ENCODE results near the gene GTF2F2. TPM values are rescaled to one million over a fixed set of nuclear protein-coding genes. Genes with fewer than 3 reads are reported as not detected.

Gene GTF2F2
- total and polyA plus RNA-seq, 2 donors (not counting 1 experiment from before 2014, with no cell fraction given) = 5.9 to 19.6 TPM

GRCh38 chr13:45219123-45219891 lies 99.0 kb downstream of the GTF2F2 start:
- Histone ChIP-seq H3K27me3 (replicated peaks in 1 of 4; ENCODE audit: control extremely low read depth in 1 of 4, control insufficient read depth in 3 of 4, insufficient read depth in 4 of 4, low read length in 3 of 4) (no peaks in the 10 kb centered on the region), H3K4me2 (replicated peaks; ENCODE audit: low read depth, low read length, poor library complexity, severe bottlenecking) (no peak overlapping the region), H3K9me3 (ENCODE audit: control extremely low read depth in 1 of 3, control insufficient read depth in 2 of 3, insufficient read depth in 1 of 3, low read length in 2 of 3) (no peaks in the 10 kb centered on the region), H3K4me1 (ENCODE audit: control insufficient read depth in 2 of 2, insufficient read depth in 2 of 2, low read length in 2 of 2) (no peaks in the 10 kb centered on the region), H3K36me3 (replicated peaks in 1 of 2; ENCODE audit: control extremely low read depth in 1 of 2, control insufficient read depth in 1 of 2, extremely low read depth in 1 of 2, insufficient read depth in 2 of 2, low read length in 1 of 2) (no peaks in the 10 kb centered on the region), H3K9ac (ENCODE audit: low read length) (no peak overlapping the region), H3K4me3 (ENCODE audit: control extremely low read depth in 1 of 5, extremely low read depth in 1 of 5, insufficient read depth in 1 of 5, low read depth in 2 of 5, low read length in 4 of 5) (no peak overlapping the region), H4K20me1 (ENCODE audit: control insufficient read depth, insufficient read depth, low read length, poor library complexity, severe bottlenecking) (no peaks in the 10 kb centered on the region), H2AFZ (ENCODE audit: insufficient read depth, low read depth, low read length, poor library complexity, severe bottlenecking) (no peak overlapping the region), H3K27ac (ENCODE audit: low read length in 2 of 2) (no peak overlapping the region), H3K79me2 (ENCODE audit: control insufficient read depth, insufficient read depth, low read length) (peaks cover 12% of the 10 kb centered on the region)
- intact Hi-C loops (cut with micrococcal nuclease) = no loop called here
- peaks cover 10% of the 10 kb centered on the region for H3K4me1 Mint-ChIP-seq
- 100% methylated on average over 2 of the region's 5 CpGs for WGBS (ENCODE audit: insufficient coverage)
- no peaks in the 10 kb centered on the region for H3K27me3 Mint-ChIP-seq
- TF ChIP-seq CTCF (IDR thresholded peaks at IDR 0.05) (no peak), EZH2 (IDR thresholded peaks at IDR 0.05; ENCODE audit: borderline replicate concordance, insufficient read depth, low read depth, low read length, poor library complexity, severe bottlenecking) (no peak)
- ATAC-seq (ENCODE audit: low read depth) (no peak), DNase-seq (no peak)
- CTCF ChIA-PET = interaction anchor here (0.7 kb wide), 1 partner anchor 402 kb away, joined by 4 read pairs; no protein-coding TSS in a partner anchor
- H3K9me3 Mint-ChIP-seq (ENCODE audit: insufficient read depth) = no peaks in the 10 kb centered on the region
- no peak overlapping the region for H3K4me3 Mint-ChIP-seq
- POLR2A ChIA-PET = no interaction called here
- no peak overlapping the region for H3K27ac Mint-ChIP-seq

GRCh38 chr13:45219938-45220375 lies 99.6 kb downstream of the GTF2F2 start:
- Mint-ChIP-seq H3K9me3 (ENCODE audit: insufficient read depth) (no peaks in the 10 kb centered on the region), H3K27ac (no peak overlapping the region), H3K27me3 (no peaks in the 10 kb centered on the region), H3K4me1 (peaks cover 10% of the 10 kb centered on the region), H3K4me3 (no peak overlapping the region)
- Histone ChIP-seq H3K27ac (ENCODE audit: low read length in 2 of 2) (no peak overlapping the region), H3K4me1 (ENCODE audit: control insufficient read depth in 2 of 2, insufficient read depth in 2 of 2, low read length in 2 of 2) (no peaks in the 10 kb centered on the region), H3K4me2 (replicated peaks; ENCODE audit: low read depth, low read length, poor library complexity, severe bottlenecking) (no peak overlapping the region), H3K36me3 (replicated peaks in 1 of 2; ENCODE audit: control extremely low read depth in 1 of 2, control insufficient read depth in 1 of 2, extremely low read depth in 1 of 2, insufficient read depth in 2 of 2, low read length in 1 of 2) (no peaks in the 10 kb centered on the region), H3K4me3 (ENCODE audit: control extremely low read depth in 1 of 5, extremely low read depth in 1 of 5, insufficient read depth in 1 of 5, low read depth in 2 of 5, low read length in 4 of 5) (no peak overlapping the region), H3K9me3 (ENCODE audit: control extremely low read depth in 1 of 3, control insufficient read depth in 2 of 3, insufficient read depth in 1 of 3, low read length in 2 of 3) (no peaks in the 10 kb centered on the region), H3K9ac (ENCODE audit: low read length) (no peak overlapping the region), H4K20me1 (ENCODE audit: control insufficient read depth, insufficient read depth, low read length, poor library complexity, severe bottlenecking) (no peaks in the 10 kb centered on the region), H2AFZ (ENCODE audit: insufficient read depth, low read depth, low read length, poor library complexity, severe bottlenecking) (no peak overlapping the region), H3K27me3 (replicated peaks in 1 of 4; ENCODE audit: control extremely low read depth in 1 of 4, control insufficient read depth in 3 of 4, insufficient read depth in 4 of 4, low read length in 3 of 4) (no peaks in the 10 kb centered on the region), H3K79me2 (ENCODE audit: control insufficient read depth, insufficient read depth, low read length) (peaks cover 12% of the 10 kb centered on the region)
- ChIA-PET CTCF (no interaction called here), POLR2A (no interaction called here)
- no peak for ATAC-seq (ENCODE audit: low read depth)
- no peak for DNase-seq
- 68% methylated on average over 4 of the region's 4 CpGs for WGBS (ENCODE audit: insufficient coverage)
- no peak for TF ChIP-seq CTCF (IDR thresholded peaks at IDR 0.05)
- no peak for TF ChIP-seq EZH2 (IDR thresholded peaks at IDR 0.05; ENCODE audit: borderline replicate concordance, insufficient read depth, low read depth, low read length, poor library complexity, severe bottlenecking)
- intact Hi-C loops (cut with micrococcal nuclease) = no loop called here
